SW480 (cell line): ENCODE data around the gene DNAJB12.
A peak's percentile ranks its signal among the peaks of the same experiment; 100 is the strongest.
"Not testable (repeated sequence)": the region's sequence is repeated elsewhere in the genome, so short reads cannot be mapped to it uniquely, and the experiment has no call there.

ENCODE experiments used
- DNase-seq: peaks from one replicate; pipeline ENCODE4 v3.0.0-alpha.2; 2016; ENCODE audit warnings: low spot score

DNAJB12 gene

DNA sequence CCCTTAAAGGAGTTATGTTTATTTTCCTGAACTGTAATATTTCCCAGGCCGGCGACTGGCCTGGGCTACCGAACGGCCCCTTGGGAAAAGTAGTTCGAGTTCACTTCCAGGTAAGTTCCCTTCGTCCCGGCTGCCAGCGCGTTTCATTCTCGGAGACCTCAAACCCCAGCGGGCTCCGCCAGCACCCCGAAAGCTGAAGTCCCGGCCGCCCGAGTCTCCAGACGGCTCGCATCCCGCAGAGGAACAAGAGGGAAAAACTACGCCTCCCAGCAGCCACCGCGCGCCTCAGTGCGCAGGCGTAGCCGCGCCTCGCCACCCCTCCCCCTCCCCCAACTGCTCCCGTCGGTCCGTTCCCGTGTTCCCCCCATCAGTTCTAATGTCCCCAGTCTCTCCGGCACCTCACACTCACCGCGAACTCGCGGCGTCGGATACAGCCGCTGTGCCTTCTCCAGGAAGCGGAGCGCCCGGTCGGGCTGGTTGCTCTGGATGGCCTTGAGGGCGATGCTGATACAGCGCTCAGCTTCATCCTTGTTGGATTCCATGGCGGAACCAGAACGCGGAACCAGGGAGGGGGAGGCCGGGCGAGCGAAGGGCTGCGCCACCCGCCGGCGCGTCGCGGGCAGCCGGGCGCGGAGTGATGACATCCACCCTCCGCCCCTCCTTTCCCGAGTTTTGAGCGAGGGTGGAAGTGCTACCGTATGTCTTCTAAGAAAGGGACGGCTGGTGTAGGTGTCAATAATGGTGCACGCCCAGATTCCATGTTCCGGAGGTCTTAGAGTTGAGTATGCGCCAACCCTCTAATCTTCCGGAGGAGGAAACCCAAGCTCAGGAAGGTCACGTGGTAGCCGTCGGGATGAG is at the start of gene DNAJB12:
Gene DNAJB12, minus strand, starts transcription at position 564 of the 858 bp plus-strand sequence. Its CDS starts 22 bp downstream, at position 542.
- peak; percentile 97 for DNase-seq

DNA sequence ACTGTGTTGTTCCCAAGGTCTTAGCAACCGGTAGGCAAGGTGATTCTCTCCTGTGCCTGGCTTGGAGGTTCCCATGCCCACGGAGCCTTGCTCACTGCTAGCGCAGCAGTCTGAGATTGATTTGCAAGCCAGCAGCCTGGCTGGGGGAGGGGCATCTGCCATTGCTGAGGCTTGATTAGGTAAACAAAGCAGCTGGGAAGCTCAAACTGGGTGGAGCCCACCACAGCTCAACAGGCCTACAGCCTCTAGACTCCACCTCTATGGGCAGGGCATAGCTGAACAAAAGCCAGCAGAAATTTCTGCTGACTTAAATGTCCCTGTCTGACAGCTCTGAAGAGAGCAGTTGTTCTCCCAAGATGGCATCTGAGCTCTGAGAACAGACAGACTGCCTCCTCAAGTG is 40.9 kb upstream of the DNAJB12 start:
- not testable (repeated sequence) for DNase-seq

DNA sequence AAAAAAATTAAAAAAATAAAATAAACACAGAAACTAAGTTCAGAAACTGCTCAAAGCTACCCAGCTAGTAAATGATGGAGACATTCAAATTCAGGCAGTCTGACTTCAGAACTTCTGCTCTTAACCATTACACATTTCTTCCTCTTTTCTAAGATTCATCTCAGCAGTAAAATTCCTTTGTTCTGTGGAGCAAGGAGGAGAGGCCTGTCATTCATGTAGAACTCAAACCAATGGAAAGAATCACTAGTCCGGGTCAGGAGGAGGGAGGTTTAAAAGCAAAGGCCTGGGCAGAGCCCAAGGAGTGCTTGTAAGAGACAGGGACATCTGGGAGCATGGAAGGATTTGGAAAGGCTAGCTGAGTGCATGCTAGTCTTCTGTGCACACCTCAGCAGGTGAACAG is 37.9 kb upstream of the DNAJB12 start:
- DNase-seq = no peak

DNA sequence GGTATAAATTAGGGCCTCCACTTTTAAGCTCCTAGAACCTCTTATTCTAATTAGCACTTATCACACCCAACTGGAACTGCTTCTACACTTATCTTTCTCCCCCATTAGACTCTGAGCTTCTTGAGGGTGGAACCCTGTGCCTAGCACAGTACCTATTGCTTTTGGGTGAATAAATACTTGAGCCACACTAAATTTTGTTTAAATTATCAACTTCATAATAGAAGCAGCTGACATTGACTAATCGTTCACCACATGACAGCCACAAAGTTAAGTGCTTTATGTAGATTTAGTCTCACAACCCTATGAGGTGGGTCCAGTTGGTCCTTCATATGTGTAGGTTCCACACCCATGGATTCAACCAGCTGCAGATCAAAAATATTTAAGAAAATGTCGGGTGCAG is 36.0 kb upstream of the DNAJB12 start:
- DNase-seq = no peak

DNA sequence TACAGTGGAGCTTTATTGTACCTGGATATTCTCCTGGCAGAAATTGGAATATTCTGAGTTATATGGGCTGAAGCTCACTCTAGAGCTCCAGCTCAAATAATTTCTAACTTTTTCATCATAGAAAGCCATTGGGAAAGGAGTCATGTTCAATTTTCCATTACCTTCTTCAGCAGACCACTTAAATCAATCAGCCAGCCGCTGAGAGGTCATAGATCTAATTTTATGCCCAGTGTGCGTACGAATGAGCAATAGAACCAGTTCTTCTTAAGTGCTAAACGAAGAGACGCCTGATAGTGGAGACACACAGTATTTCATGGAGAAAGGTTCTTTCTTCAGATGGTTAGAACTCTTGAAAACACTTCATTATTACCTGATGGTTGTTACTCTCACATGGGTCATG is 35.0 kb upstream of the DNAJB12 start:
- no peak for DNase-seq

DNA sequence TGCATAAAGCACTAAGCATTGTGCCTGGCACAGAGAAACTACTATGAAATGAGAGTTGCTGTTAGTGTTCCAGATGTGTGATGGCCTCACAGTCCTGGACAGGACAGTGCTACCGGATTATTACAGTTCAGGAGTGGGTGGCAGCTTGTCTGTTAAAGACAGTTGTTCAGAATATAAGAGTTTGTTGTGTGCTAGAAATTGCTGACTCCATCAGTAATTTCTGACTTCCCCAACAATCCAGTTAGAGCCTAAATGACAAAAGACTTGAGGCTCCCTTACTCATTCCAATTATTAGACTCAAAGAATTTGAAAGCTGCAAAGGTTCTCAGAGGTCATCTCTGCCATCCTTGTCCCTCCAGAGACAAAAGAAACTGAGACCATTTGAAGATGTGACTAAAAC is 34.3 kb upstream of the DNAJB12 start:
- no peak for DNase-seq

DNA sequence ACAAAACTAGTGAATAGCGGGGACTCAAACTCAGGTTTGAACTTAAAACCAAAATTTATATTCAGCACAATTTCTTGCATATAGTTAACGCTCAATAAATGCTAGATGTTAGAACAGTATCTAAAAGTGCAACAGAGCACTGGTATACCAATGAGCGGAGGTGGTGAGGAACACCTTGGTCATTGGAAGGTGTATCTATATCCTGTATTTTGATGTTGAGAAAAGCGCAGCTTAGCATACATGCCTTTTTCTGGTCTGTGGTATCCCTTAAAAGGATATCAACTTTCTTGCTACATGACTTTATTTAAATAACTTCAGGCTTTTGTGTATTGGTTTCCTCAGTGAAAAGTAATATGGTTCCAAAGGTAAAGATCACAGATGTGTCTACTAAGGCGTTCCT is 33.3 kb upstream of the DNAJB12 start:
- no peak for DNase-seq

DNA sequence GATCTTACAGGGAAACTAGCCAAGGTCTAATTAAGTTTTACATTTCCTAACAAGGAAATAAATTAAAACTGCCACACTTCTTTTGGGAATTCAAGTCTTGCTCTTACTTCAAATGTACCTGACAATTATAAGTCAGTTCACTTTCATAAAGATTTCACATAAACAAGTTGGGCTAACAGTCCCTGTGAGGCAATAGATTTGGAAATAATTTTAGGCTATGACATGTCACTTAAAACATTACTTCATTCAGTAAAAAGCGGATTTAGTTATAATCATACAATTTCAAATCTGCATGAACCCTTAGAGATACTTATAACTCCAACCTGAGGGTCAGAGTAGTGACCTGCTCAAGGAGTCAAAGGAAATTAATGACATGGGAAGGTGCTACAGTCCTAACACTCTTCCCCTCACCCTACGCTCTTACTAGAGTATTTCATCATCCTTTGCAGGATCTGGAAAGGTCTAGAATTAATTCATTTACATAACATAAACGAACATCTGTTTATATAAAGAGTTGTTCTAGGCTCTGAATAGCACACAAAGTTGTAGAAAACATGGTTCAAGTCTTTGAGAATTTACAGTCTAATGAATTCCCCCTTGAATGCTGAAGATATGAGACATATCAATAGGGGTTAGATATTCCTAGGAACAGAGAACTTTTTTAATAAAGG is 32.3 kb upstream of the DNAJB12 start:
- DNase-seq = peak; percentile 21

DNA sequence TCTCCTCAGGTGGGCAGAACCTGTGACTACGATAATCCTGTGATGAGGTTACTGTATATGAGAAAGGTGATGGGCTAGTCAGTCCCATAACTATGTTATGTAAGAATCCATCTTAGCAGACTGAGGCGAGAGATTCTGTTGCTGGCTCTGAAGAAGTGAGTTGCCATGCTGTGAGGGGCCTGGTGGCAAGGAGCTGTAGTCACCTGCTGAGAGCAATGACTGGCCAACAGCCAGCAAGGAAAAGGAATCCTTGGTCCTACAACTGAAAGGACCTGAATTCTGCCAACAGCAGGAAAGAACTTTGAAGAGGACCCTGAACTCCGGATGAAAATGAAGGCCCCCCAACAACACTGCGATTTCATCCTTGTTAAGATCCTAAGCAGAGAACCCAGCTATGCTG is 31.0 kb upstream of the DNAJB12 start:
- no peak for DNase-seq

DNA sequence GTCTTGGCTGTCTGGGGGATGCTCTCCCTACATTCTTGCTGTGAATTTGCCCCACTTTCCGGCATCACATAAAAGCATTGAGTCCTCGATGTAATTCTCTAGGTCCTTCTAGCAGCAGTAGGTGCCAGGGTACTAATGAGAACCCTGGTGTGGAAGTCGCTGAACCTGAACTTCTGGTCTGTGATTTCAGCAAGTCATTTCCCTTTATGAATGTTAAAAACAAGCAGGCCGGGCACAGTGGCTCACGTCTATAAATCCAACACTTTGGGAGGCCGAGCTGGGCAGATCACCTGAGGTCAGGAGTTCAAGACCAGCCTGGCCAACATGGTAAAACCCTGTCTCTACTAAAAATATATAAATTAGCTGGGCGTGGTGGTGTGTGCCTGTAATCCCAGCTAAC is 30.3 kb upstream of the DNAJB12 start:
- not testable (repeated sequence) for DNase-seq

DNA sequence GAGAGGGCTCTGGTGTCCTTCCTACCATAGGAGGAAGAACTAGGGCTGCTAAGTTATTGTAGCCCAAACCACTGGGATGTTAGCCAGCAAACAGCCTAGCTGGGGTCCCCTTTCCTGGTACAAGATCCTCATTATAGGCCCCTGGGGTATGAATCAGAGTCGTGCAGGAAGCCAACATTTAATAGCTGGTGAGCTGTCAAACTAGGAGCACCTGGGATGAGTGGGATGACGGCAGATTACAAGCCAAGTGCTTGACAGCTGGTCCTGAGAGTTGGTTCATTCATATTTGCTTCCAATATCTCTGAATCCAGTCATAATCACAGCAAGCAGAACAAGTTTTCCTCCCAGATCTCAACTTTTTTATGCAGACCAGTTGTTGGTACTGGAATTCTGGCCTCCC is 25.1 kb upstream of the DNAJB12 start:
- no peak for DNase-seq

DNA sequence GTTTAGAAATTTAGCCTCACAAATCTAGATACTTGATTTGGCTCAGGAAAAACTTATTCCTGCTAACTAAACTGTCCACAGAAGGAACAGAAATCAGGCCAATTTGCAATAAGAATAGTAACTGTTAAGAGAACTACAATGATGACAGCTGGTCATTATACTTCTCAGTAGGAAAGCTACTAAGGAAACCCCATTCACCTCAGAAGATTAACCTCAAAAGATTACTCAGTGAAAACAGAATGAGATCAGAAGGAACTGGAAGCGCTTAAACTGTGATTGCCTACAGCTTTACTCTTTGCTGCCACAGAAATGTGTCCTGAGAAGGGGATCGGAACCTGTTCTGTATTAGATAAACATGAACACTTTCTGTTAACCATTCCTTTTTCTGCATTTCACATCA is 24.3 kb upstream of the DNAJB12 start:
- DNase-seq = no peak

DNA sequence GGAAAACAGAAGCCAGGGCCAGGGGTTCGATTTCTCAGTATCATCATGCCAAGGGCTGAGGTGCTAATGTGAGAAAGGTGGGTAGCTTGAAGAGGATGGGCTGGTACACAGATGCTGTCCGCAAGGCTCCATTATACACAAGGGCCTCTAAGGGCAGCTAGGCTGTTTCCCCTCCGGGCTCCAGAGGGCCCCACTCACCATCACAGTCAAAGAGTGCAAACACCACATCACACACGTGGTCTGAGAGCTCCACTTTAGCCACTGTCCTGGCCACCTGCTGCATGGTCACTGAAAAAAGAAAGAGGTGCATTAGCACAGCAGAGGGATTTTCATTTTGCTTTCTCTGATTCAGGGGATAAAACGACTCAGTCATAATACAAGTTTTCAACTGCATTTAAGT is 20.9 kb upstream of the DNAJB12 start:
- peak; percentile 6 for DNase-seq

DNA sequence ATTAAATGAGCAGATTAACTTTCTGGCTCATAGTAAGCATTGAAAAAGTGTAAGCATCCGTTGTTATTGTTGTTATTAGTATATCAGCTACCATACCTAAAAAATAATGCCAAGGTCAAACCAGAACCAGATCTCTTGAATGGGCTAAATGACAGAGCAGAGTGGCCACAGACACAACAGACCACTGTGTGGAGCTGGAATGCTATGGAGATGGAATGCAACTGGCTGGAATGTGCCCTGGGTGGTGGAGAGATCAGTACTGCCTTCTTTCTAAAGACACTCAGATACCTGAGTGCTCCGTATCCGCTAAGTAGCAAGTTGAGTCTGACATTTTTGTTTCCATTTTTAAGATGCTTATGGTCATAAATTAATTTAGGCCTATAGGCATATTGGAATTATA is 20.5 kb upstream of the DNAJB12 start:
- DNase-seq = no peak

DNA sequence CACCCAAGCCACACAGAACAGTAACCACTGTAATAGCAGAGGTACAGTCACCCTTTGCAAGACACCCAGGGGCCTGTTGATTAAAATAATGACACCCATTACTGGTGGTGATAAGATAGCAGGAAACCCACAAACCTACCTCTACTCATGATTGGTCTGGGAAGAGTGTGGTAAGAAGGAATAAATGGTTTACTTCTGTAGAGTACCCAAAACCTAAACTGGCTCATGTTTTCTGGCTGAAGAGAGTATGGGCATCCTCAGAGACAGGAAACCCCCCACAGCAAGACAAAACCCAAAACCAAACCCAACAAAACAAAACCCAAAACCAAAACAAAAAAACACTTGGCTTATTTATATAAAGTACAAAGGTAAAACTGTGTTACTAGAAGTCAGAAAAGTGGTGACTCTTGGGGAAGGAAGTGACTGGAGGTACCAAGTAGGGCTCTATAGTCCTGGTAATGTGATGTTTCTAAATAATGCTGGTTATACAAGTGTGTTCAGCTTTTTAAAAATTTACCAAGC is 15.5 kb upstream of the DNAJB12 start:
- DNase-seq = no peak

DNA sequence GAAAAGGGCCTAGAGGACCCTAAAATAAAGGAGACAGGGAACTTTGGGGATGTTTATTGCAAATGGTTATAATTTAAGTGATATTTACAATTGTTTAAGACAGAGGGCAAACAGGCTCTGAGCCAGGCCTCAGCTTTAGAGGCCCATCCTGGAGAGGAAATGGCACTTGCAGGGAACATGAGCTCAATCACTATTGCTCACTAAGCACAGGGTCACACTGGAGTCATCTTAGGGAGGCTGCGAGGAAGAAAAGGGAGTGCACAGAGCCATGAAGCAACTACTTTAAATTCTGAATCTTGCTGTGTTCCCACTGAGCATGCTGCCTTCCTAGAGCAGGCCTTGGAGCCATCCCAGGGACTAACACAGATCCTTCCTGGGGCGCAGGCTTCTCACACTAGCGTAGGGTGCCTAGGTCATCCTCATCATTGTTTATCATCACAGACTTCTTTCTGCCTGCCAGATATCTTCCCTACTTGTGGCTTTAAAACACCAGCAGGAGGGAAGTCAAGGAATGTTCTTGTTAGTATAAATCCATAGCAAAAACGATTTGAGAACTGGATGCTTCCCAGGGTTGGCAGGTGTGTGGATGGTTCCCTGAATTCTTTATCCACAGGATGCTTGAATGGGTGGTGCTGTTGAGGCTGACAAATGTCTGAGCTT is 12.7 kb upstream of the DNAJB12 start:
- no peak for DNase-seq

DNA sequence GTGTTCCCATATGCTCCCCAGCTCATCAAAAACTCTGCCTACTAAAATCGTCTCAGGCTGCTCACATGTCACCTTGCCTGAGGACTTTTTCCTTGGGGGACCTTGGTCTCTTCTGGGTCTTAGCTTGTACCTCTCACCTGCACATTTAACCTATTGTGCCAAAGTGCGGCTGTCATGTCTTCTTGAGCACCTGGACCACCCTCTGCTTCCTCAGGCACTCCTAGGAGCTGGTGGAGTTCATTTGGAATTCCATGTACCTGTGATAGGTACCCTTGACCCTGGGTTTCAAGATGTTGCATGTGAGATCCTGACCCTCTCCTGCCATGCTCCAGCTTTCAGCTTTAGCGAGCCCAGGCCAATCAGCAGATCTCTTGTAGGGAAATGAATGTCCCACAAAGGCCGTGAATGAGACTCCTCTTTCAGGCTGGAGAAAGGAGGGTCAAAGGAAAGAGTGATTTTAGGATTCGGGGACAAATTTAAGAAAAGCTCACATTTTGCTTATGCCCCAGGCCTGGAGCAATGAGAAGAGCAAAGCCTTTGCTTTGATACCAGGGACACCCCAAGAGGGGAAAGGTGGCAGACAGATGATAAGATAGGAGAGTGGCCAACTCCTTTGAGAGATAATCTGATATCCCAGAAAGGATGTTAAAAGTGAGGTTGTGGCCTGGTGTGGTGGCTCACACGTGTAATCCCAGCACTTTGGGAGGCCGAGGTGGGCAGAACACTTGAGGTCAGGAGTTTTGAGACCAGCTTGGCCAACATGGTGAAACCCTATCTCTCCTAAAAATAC is 10.6 kb upstream of the DNAJB12 start:
- no peak for DNase-seq

DNA sequence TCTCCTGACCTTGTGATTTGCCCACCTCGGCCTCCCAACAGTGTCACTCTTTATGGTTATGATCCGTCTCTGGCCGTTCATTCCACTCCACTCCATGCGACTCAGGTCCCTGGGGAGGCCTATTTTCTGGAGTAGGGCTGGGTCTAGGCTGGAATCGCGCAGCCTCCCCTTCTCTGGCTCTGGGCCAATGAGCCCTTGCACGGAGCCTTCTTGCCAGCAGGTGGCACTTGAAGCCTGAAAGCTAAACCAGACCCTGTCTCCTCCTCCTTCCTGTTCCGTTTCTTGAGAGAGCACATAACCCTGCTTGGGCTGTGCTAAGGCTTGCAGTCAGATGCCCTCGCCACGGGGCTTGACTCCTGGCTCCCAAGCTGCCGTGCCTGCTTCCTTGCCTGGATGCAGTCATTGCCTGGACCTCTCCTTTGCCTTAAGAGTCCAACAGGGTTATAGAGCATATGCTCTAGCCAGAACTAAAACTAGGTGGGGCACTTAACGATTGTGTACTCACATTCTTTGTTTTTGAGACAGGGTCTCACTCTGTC is 9.6 kb upstream of the DNAJB12 start:
- DNase-seq = peak; percentile 73

DNA sequence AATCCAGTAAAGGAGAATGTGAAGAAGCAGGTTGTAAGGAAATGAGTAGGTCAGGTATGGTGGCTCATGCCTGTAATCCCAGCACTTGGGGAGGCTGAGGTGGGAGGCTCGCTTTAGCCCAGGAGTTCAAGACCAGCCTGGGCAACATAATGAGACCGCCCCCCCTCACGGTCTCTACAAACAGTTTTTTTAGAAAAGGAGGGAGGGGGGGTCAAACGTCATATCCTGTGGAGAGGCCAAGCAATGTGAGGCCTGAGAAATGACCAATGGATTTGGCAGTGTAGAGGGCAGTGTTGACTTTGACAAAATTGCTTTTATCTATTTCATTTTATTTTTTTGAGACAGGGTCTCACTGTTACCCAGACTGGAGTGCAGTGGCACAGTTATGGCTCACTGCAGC is 2.3 kb upstream of the DNAJB12 start:
- DNase-seq = no peak

DNA sequence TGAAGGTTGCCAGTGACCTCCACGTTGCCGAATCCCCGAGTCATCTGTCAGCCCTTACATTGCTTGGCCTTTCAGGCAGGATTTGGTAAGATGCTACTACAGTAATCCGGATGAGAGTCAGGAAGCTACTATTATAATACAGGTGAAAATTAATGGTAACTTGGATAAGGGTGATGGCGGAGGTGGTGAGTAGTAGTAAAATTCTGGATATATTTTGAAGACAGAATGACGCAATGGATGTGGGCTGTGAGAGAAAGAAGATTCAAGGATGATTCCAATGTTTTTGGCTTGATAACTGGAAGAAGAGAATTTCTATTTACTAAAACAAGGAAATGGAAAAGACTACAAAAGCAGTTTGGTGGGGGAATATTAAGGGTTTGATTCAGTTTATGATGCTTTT is 1.4 kb upstream of the DNAJB12 start:
- no peak for DNase-seq

DNA sequence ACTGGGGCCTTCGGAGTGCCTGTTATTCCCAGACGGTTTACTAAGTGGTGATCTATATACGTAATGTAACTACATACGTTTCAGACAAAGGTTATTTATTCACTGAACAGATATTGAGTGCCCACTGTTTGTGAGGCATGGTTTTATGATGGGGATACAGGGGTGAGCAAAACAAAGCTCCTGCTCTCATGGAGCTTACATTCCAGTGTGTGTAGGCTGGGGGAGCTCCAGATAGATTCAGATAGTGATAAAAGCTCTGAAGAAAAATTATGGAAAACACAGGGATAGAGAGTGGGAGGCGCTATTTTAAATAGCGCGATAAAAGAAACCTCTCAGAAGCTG is 466 bp upstream of the DNAJB12 start:
- no peak for DNase-seq

DNA sequence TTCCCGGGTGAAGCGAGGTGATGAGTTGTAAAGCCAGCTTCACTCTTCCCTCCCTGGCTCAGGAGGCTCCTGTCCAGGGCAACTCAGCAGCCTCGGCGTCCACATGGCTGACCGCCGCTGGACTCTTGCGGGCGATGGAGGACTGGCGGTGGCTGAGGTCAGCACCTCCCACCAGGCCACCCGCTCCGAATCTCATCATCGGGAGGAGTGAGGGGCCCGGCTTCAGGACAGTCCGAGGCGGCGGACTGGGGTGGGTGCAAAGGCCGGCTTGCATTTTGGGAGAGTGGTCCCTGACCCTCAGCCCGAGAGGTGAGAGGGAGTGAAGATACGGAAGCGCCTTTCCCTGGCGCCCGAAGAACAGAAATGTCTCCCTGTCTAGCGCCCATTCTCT is 759 bp downstream of the DNAJB12 start:
- no peak for DNase-seq
